IPS DF 4.7 (cell line): ENCODE measurements around the gene CENPC.
"Not testable (repeated sequence)": the region's sequence is repeated elsewhere in the genome, so short reads cannot be mapped to it uniquely, and the experiment has no call there.

Experiments
- DNase-seq: peaks from one replicate; pipeline ENCODE4 v3.0.0-alpha.2; 2013; ENCODE audit warnings: low spot score; ENCODE audit errors: extremely low read depth

Gene CENPC

DNA sequence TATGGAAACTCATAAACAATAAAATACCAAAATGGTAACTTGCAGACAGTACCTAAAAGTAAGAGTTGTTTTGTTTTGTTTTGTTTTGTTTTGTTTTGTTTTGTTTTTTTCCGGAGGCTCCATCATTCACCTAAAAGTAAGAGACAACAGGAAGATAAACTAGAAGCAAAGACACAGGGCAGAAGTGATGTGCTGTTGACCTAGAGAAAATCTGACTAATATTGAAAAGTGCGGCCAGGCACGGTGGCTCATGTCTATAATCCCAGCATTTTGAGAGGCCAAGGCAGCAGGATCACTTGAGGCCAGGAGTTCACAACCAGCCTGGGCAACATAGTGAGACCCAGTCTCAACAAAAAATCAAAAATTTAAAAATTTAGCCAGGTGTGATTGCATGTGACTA lies 5.6 kb upstream of the CENPC start:
- no peak for DNase-seq

GRCh38 chr4:67550451-67550850 lies 5.1 kb upstream of the CENPC start:
- DNase-seq = no peak

- no peak for DNase-seq
Observed at GRCh38 chr4:67549123-67549522, 3.8 kb upstream of the CENPC start.

GRCh38 chr4:67546971-67547370 lies 1.7 kb upstream of the CENPC start:
- DNase-seq = no peak

DNA sequence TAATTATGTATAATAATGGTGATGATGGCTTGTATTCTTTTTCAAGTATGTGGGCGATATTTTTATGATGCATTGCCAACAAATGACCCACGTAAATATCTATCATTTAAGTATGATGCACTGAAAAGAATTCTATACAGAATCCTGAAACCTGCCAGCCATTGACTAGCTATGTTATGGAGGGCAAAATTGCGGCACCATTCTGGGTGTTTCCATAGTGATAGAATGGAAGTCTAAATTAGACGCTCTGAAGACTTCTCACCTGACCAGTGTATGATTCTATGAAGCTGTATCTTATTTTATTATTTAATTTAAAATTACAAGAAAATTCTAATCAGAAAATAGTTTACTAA lies 677 bp upstream of the CENPC start:
- DNase-seq = no peak

- DNase-seq = no peak
Observed at GRCh38 chr4:67542076-67542475, 3.2 kb downstream of the CENPC start.

DNA sequence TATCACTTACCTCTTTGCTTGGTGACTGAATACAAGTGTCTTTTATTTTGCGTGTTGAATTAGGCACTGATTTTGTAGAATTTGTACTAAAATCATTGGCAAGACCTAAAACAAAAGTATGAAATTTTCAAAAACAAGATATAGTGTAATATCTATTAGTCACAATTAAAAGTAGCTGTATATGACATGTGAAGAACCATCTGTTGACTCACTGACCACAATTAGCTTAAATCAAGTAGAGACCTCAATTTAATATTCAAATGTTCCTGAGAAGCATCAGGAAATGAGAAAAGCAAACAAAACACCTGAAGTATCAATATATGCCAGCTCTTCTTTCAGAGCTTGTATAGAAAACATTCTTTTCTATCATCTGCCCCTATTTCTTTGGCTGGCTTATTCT lies 5.5 kb downstream of the CENPC start:
- DNase-seq = no peak

GRCh38 chr4:67535280-67535840 lies 9.9 kb downstream of the CENPC start:
- DNase-seq = no peak

DNA sequence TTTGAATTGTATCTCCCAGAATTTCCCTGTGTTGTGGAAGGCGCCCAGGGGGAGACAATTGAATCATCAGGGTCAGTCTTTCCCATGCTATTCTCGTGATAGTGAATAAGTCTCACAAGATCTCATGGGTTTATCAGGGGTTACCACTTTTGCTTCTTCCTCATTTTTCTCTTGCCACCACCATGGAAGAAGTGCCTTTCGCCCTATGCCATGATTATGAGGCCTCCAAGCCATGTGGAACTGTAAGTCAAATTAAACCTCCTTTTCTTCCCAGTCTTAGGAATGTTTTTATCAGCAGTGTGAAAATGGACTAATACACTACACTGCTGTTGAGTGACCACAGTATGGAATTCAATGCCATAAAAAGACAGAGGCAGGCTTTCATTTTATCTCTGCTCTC lies 12.2 kb downstream of the CENPC start:
- DNase-seq = no peak

DNA sequence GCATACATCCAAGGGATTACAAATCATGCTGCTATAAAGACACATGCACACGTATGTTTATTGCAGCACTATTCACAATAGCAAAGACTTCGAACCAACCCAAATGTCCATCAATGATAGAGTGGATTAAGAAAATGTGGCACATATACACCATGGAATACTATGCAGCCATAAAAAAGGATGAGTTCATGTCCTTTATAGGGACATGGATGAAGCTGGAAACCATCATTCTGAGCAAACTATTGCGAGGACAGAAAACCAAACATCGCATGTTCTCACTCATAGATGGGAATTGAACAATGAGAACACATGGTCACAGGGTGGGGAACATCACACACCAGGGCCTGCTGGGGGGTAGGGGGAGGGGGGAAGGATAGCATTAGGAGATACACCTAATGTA lies 12.9 kb downstream of the CENPC start:
- not testable (repeated sequence) for DNase-seq

- no peak for DNase-seq
Observed at GRCh38 chr4:67531379-67531962, 13.8 kb downstream of the CENPC start.

DNA sequence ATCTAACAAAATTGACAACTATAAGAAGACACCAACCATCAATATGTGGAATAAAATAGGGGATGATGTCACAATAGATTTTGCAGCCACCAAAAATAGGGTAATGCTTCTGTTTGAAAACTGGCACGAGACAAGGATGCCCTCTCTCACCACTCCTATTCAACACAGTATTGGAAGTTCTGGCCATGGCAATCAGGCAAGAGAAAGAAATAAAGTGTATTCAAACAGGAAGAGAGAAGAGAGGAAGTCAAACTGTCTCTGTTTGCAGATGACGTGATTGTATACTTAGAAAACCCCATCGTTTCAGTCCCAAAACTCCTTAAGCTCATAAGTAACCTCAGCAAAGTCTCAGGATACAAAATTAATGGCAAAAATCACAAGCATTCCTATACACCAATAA lies 21.2 kb downstream of the CENPC start:
- not testable (repeated sequence) for DNase-seq

- DNase-seq = no peak
Observed at GRCh38 chr4:67522851-67523671, 22.2 kb downstream of the CENPC start.

DNA sequence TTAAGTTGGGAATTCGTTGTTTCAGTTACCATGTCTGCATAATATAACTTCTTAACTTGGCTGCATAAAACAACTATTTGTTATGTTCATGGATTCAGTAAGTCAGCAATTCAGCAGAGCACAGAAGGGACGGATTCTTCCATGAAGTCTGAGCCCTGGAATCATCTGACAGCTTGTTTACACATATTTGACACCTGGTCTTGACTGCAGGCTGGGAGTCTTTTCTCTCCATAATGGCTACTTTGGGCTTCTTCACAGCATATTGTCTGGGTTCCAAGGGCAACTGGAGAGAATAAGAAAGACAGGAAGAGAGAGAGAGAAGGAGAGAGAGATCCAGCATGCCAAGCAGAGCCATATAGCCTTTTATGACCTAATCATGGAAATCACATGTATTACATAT lies 23.1 kb downstream of the CENPC start:
- no peak for DNase-seq

- DNase-seq = no peak
Observed at GRCh38 chr4:67521506-67521905, 23.8 kb downstream of the CENPC start.

GRCh38 chr4:67520141-67520540 lies 25.2 kb downstream of the CENPC start:
- DNase-seq = no peak

DNA sequence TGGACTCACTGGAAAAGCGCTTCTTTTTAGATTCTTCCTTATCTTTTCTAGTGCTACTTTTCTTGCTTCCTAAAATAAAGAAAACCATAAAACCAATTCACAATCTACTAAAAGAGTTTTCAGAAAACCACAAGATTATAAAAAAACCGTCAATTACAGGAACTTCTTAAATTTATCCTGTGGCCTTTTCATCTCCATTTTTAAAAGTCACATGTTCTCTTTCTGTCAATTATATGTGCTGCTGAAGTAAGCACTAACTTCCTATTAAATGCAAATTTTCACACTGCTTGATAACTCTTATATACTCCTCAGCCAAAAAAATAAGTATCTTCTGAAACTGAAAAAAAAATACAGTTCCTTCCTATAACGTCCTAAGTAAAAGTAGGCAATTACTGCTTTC lies 32.8 kb downstream of the CENPC start:
- DNase-seq = no peak

- no peak for DNase-seq
Observed at GRCh38 chr4:67500373-67500772, 44.9 kb downstream of the CENPC start.

DNA sequence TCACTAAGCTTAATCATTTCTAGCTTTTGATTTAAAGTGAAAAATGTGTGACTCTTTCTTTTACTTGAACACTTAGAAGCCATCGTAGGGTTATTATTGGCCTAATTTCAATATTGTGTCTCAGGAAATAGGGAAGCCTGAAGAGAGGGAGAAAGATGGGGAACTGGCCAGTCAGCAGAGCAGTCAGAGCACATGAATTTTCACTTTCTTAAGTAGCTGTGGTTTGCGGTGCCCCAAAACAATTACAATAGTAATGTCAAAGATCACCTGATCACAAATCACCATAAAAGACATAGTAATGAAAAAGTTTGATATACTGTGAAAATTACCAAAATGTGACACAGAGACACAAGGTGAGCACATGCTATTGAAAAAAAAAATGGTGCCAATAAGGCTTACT lies 45.5 kb downstream of the CENPC start:
- no peak for DNase-seq

DNA sequence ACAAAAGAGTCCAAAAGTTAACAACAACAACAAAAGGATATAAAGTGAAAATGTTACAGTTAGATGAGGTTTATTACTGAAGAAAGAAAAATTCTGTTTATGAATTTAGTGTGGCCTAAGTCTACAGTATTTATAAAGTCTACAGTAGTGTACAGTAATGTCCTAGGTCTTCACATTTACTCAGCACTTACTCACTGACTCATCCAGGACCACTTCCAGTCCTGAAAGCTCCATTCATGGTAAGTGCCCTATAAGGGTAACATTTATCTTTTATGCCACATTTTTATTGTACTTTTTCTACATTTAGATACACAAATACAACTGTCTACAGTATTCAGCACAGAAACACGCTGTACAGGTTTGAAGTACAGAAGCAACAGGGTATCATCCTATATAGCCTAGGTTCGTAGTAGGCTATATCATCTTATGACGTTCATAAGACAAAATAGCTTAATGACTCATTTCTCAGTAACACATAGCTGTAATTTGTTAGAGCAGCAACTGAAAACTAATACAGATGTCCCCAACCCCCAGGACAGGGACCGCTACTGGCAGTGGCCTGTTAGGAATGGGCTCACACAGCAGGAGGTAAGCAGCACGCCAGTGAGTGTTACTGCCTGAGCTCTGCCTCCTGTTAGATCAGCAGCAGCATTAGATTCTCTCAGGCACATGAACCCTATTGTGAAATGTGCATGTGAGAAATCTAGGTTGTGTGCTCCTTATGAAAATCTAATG lies 61.3 kb downstream of the CENPC start:
- DNase-seq = peak; percentile 9

- DNase-seq = no peak
Observed at GRCh38 chr4:67480810-67481209, 64.5 kb downstream of the CENPC start.

DNA sequence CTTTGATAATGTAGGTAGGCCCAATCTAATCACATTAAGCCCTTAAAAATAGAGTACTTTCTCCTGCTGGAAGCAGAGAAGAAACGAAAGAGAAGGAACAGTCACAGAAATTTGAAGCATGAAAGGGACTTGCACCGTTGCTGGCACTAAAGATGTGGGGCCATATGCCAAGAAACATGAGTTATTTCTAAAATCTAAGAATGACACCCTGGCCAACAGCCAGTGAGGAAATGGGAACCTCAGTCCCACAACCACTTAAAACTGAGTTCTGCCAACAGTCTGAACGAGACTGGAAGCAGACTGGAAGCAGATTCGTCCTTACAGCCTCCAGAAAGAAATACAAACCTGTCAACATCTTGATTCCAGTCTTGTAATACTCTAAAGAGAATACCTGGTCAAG lies 70.1 kb downstream of the CENPC start:
- DNase-seq = no peak
